ENCODE data around the gene FGD6. TPM values are rescaled to one million over a fixed set of nuclear protein-coding genes. Genes with fewer than 3 reads are reported as not detected.

Gene FGD6
- total RNA-seq, 1 experiment from 2014 or later = 28.3 TPM

- TF ChIP-seq POLR2AphosphoS5 (IDR thresholded peaks at IDR 0.05; ENCODE audit: low read depth, low read length) (no peak), SIN3A (IDR thresholded peaks at IDR 0.05; ENCODE audit: borderline replicate concordance, insufficient read depth, low read depth, low read length) (no peak), TCF7L2 (IDR thresholded peaks at IDR 0.05; ENCODE audit: low read depth, low read length) (no peak)
- TF ChIP-seq, protein P1, sequence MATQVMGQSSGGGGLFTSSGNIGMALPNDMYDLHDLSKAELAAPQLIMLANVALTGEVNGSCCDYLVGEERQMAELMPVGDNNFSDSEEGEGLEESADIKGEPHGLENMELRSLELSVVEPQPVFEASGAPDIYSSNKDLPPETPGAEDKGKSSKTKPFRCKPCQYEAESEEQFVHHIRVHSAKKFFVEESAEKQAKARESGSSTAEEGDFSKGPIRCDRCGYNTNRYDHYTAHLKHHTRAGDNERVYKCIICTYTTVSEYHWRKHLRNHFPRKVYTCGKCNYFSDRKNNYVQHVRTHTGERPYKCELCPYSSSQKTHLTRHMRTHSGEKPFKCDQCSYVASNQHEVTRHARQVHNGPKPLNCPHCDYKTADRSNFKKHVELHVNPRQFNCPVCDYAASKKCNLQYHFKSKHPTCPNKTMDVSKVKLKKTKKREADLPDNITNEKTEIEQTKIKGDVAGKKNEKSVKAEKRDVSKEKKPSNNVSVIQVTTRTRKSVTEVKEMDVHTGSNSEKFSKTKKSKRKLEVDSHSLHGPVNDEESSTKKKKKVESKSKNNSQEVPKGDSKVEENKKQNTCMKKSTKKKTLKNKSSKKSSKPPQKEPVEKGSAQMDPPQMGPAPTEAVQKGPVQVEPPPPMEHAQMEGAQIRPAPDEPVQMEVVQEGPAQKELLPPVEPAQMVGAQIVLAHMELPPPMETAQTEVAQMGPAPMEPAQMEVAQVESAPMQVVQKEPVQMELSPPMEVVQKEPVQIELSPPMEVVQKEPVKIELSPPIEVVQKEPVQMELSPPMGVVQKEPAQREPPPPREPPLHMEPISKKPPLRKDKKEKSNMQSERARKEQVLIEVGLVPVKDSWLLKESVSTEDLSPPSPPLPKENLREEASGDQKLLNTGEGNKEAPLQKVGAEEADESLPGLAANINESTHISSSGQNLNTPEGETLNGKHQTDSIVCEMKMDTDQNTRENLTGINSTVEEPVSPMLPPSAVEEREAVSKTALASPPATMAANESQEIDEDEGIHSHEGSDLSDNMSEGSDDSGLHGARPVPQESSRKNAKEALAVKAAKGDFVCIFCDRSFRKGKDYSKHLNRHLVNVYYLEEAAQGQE (IDR thresholded peaks at IDR 0.05; ENCODE audit: insufficient read depth in 1 of 2, low read depth in 2 of 2, low read length in 1 of 2) = no peak
- TF ChIP-seq, protein P2, sequence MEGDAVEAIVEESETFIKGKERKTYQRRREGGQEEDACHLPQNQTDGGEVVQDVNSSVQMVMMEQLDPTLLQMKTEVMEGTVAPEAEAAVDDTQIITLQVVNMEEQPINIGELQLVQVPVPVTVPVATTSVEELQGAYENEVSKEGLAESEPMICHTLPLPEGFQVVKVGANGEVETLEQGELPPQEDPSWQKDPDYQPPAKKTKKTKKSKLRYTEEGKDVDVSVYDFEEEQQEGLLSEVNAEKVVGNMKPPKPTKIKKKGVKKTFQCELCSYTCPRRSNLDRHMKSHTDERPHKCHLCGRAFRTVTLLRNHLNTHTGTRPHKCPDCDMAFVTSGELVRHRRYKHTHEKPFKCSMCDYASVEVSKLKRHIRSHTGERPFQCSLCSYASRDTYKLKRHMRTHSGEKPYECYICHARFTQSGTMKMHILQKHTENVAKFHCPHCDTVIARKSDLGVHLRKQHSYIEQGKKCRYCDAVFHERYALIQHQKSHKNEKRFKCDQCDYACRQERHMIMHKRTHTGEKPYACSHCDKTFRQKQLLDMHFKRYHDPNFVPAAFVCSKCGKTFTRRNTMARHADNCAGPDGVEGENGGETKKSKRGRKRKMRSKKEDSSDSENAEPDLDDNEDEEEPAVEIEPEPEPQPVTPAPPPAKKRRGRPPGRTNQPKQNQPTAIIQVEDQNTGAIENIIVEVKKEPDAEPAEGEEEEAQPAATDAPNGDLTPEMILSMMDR (IDR thresholded peaks at IDR 0.05) = no peak
- ATAC-seq (no peak), DNase-seq (ENCODE audit: low read depth, low spot score) (no peak)
- Histone ChIP-seq H3K36me3 (ENCODE audit: control insufficient read depth, insufficient read depth, low read length) (peaks cover 4% of the 10 kb centered on the region; the same call in 1 of the 2 replicates), H3K27me3 (ENCODE audit: control insufficient read depth, insufficient read depth, low read length) (no peaks in the 10 kb centered on the region), H3K4me3 (ENCODE audit: low read depth in 2 of 2, low read length in 2 of 2) (no peak overlapping the region), H3K9me3 (ENCODE audit: control insufficient read depth, insufficient read depth, low read depth, low read length) (no peaks in the 10 kb centered on the region), H3K27ac (ENCODE audit: low read length) (no peak overlapping the region), H3K4me1 (ENCODE audit: control insufficient read depth, insufficient read depth, low read length) (no peaks in the 10 kb centered on the region)
- ChIA-PET POLR2A (no interaction called here), CTCF (no interaction called here)
- BruUV-seq (replicated peaks) = no TSS peak
- intact Hi-C loops (cut with micrococcal nuclease; ENCODE audit: unreplicated experiment) (no loop called here), in situ Hi-C loops (cut with HindIII; ENCODE audit: low pct_unique_long_range_greater_than_20kb, low sequenced_read_pairs) (no loop called here)
Measured at GRCh38 chr12:95151406-95151805, 65.9 kb downstream of the FGD6 start.

GRCh38 chr12:95150501-95150900 lies 66.8 kb downstream of the FGD6 start:
- intact Hi-C loops (cut with micrococcal nuclease; ENCODE audit: unreplicated experiment) (no loop called here), in situ Hi-C loops (cut with HindIII; ENCODE audit: low pct_unique_long_range_greater_than_20kb, low sequenced_read_pairs) (no loop called here)
- POLR2A ChIA-PET = no interaction called here
- Histone ChIP-seq H3K9me3 (ENCODE audit: control insufficient read depth, insufficient read depth, low read depth, low read length) (no peaks in the 10 kb centered on the region), H3K27ac (ENCODE audit: low read length) (no peak overlapping the region), H3K27me3 (ENCODE audit: control insufficient read depth, insufficient read depth, low read length) (no peaks in the 10 kb centered on the region), H3K4me1 (ENCODE audit: control insufficient read depth, insufficient read depth, low read length) (no peaks in the 10 kb centered on the region), H3K4me3 (ENCODE audit: low read depth in 2 of 2, low read length in 2 of 2) (no peak overlapping the region), H3K36me3 (ENCODE audit: control insufficient read depth, insufficient read depth, low read length) (peaks cover 4% of the 10 kb centered on the region; the same call in 1 of the 2 replicates)
- ATAC-seq (no peak), DNase-seq (ENCODE audit: low read depth, low spot score) (no peak)
- TF ChIP-seq, protein P2 (IDR thresholded peaks at IDR 0.05) = no peak
- TF ChIP-seq SIN3A (IDR thresholded peaks at IDR 0.05; ENCODE audit: borderline replicate concordance, insufficient read depth, low read depth, low read length) = no peak
- no peak for TF ChIP-seq TCF7L2 (IDR thresholded peaks at IDR 0.05; ENCODE audit: low read depth, low read length)
- TF ChIP-seq POLR2AphosphoS5 (IDR thresholded peaks at IDR 0.05; ENCODE audit: low read depth, low read length) = no peak
- TF ChIP-seq, protein P1 (IDR thresholded peaks at IDR 0.05; ENCODE audit: insufficient read depth in 1 of 2, low read depth in 2 of 2, low read length in 1 of 2) = no peak
- BruUV-seq (replicated peaks) = no TSS peak
- CTCF ChIA-PET = no interaction called here

Data from Panc1 (cell line).